Tibial nerve (tissue), 3 donors: Measurements from ENCODE around the gene CD226.

Experiments used
- CTCF ChIP-seq, 5 experiments: fragments of 200-600 bp in 3 of 5; fragments of 450-650 bp in 2 of 5; sonication (generic) in 3 of 5; IDR thresholded peaks; one replicate each; pipeline ENCODE4 v1.5.1; 2016 to 2019; ENCODE audit warnings: antibody characterized with exemption in 5 of 5, mild to moderate bottlenecking in 3 of 5, moderate library complexity in 2 of 5
- POLR2A ChIP-seq, 2 donors: fragments of 450-650 bp; IDR thresholded peaks; one replicate each; pipeline ENCODE4 v1.6.1; 2017; ENCODE audit warnings: antibody characterized with exemption in 2 of 2, mild to moderate bottlenecking in 2 of 2, moderate library complexity in 2 of 2

- TF ChIP-seq POLR2A (IDR thresholded peaks at IDR 0.05), result no peak
- no peak for TF ChIP-seq CTCF (IDR thresholded peaks at IDR 0.05)
Measured at GRCh38 chr18:69878213-69878933, 69.3 kb downstream of the CD226 start.
